ENCODE data around the gene CAMKK2. TPM values are rescaled to one million over a fixed set of nuclear protein-coding genes. Genes with fewer than 3 reads are reported as not detected.

The CAMKK2 gene
- total RNA-seq, 1 donor from 2014 or later = 20.5 TPM

GRCh38 chr12:121334513-121335343 lies 38.2 kb upstream of the CAMKK2 start:
- Mint-ChIP-seq H3K4me3 (no peak overlapping the region), H3K27me3 (no peaks in the 10 kb centered on the region), H3K36me3 (ENCODE audit: low read depth) (peaks cover 72% of the 10 kb centered on the region), H3K9me3 (no peaks in the 10 kb centered on the region), H3K4me1 (peaks cover 2% of the 10 kb centered on the region), H3K27ac (no peak overlapping the region)
- ChIA-PET CTCF (interaction anchor here (0.7 to 4.2 kb wide), 13 partner anchors 11 to 438 kb away, joined by 3 to 48 read pairs (median 4); no protein-coding TSS in a partner anchor), POLR2A (interaction anchor here (0.5 to 1.3 kb wide), 2 partner anchors 66 to 1001 kb away, joined by 3 read pairs; partner anchors contain the start of gene RNF34)
- intact Hi-C loops (cut with micrococcal nuclease) = loop anchor here (1.0 kb wide), 3 partner anchors 66 to 348 kb away; partner anchors contain the start of gene RNF34
- peak; percentile 82 for TF ChIP-seq CTCF (IDR thresholded peaks at IDR 0.05)
- ATAC-seq (ENCODE audit: low read depth) = peak; percentile 69
- no peak for DNase-seq

GRCh38 chr12:121333747-121334146 lies 37.2 kb upstream of the CAMKK2 start:
- ChIA-PET POLR2A (no interaction called here), CTCF (interaction anchor here (0.8 to 4.2 kb wide), 3 partner anchors 109 to 439 kb away, joined by 3 to 48 read pairs (median 3); no protein-coding TSS in a partner anchor)
- Mint-ChIP-seq H3K9me3 (no peaks in the 10 kb centered on the region), H3K4me1 (peaks cover 2% of the 10 kb centered on the region), H3K27ac (no peak overlapping the region), H3K36me3 (ENCODE audit: low read depth) (peaks cover 78% of the 10 kb centered on the region), H3K27me3 (no peaks in the 10 kb centered on the region), H3K4me3 (no peak overlapping the region)
- intact Hi-C loops (cut with micrococcal nuclease) = loop anchor here (1.0 kb wide), 3 partner anchors 67 to 349 kb away; partner anchors contain the start of gene RNF34
- TF ChIP-seq CTCF (IDR thresholded peaks at IDR 0.05) = no peak
- ATAC-seq (ENCODE audit: low read depth) (no peak), DNase-seq (no peak)

- no peaks in the 10 kb centered on the region for H3K27me3 Mint-ChIP-seq
- intact Hi-C loops (cut with micrococcal nuclease) = no loop called here
- H3K36me3 Mint-ChIP-seq (ENCODE audit: low read depth) = peaks cover 88% of the 10 kb centered on the region
- ChIA-PET POLR2A (no interaction called here), CTCF (interaction anchor here (1.2 kb wide), 1 partner anchor 14 kb away, joined by 4 read pairs; no protein-coding TSS in a partner anchor)
- no peak overlapping the region for H3K4me3 Mint-ChIP-seq
- no peaks in the 10 kb centered on the region for H3K9me3 Mint-ChIP-seq
- TF ChIP-seq CTCF (IDR thresholded peaks at IDR 0.05) = no peak
- peaks cover 2% of the 10 kb centered on the region for H3K4me1 Mint-ChIP-seq
- no peak overlapping the region for H3K27ac Mint-ChIP-seq
- no peak for DNase-seq
- ATAC-seq (ENCODE audit: low read depth) = no peak
Observed at GRCh38 chr12:121331248-121331647, 34.7 kb upstream of the CAMKK2 start.

GRCh38 chr12:121330692-121331091 lies 34.2 kb upstream of the CAMKK2 start:
- intact Hi-C loops (cut with micrococcal nuclease) = no loop called here
- DNase-seq (no peak), ATAC-seq (ENCODE audit: low read depth) (no peak)
- ChIA-PET CTCF (interaction anchor here (0.6 to 1.2 kb wide), 2 partner anchors 13 to 565 kb away, joined by 3 to 4 read pairs; no protein-coding TSS in a partner anchor), POLR2A (interaction anchor here (0.5 kb wide), 1 partner anchor 9 kb away, joined by 3 read pairs; no protein-coding TSS in a partner anchor)
- Mint-ChIP-seq H3K4me3 (no peak overlapping the region), H3K27me3 (no peaks in the 10 kb centered on the region), H3K9me3 (no peaks in the 10 kb centered on the region), H3K36me3 (ENCODE audit: low read depth) (peaks cover 93% of the 10 kb centered on the region), H3K4me1 (peaks cover 7% of the 10 kb centered on the region), H3K27ac (no peak overlapping the region)
- TF ChIP-seq CTCF (IDR thresholded peaks at IDR 0.05) = no peak

- H3K4me3 Mint-ChIP-seq = no peak overlapping the region
- no peak for ATAC-seq (ENCODE audit: low read depth)
- no peaks in the 10 kb centered on the region for H3K27me3 Mint-ChIP-seq
- peaks cover 7% of the 10 kb centered on the region for H3K4me1 Mint-ChIP-seq
- no peak for TF ChIP-seq CTCF (IDR thresholded peaks at IDR 0.05)
- intact Hi-C loops (cut with micrococcal nuclease) = no loop called here
- peaks cover 91% of the 10 kb centered on the region for H3K36me3 Mint-ChIP-seq (ENCODE audit: low read depth)
- no peak overlapping the region for H3K27ac Mint-ChIP-seq
- no peak for DNase-seq
- no peaks in the 10 kb centered on the region for H3K9me3 Mint-ChIP-seq
- ChIA-PET CTCF (interaction anchor here (0.6 to 1.2 kb wide), 2 partner anchors 13 to 566 kb away, joined by 3 to 4 read pairs; no protein-coding TSS in a partner anchor), POLR2A (interaction anchor here (0.5 kb wide), 1 partner anchor 10 kb away, joined by 3 read pairs; no protein-coding TSS in a partner anchor)
Observed at GRCh38 chr12:121330195-121330594, 33.7 kb upstream of the CAMKK2 start.
